Stimulated activated CD4-positive, alpha-beta T cell treated with anti-CD3 and anti-CD28 coated beads, Interleukin-4, amount 100 ng/mL, for 1 hour (primary cell): Measurements from ENCODE around the gene MYOZ3.

Source experiments
- DNase-seq: peaks from one replicate; pipeline ENCODE4 v3.0.0-alpha.2; 2020

Gene MYOZ3

GRCh38 chr5:150659360-150660107 lies 1.5 kb upstream of the MYOZ3 start:
- no peak for DNase-seq

- DNase-seq: no peak
Measured at GRCh38 chr5:150660108-150660831, 781 bp upstream of the MYOZ3 start.

- no peak for DNase-seq
Measured at GRCh38 chr5:150661821-150662596, 958 bp downstream of the MYOZ3 start.

- no peak for DNase-seq
Measured at GRCh38 chr5:150662731-150663516, 1.9 kb downstream of the MYOZ3 start.

- DNase-seq: no peak
Measured at GRCh38 chr5:150663936-150664335, 2.9 kb downstream of the MYOZ3 start.

GRCh38 chr5:150665044-150665443 lies 4.0 kb downstream of the MYOZ3 start:
- no peak for DNase-seq

GRCh38 chr5:150670275-150670947 lies 9.4 kb downstream of the MYOZ3 start:
- DNase-seq: no peak

- DNase-seq: no peak
Measured at GRCh38 chr5:150670948-150671310, 9.9 kb downstream of the MYOZ3 start.

- peak; percentile 21 for DNase-seq
Measured at GRCh38 chr5:150671509-150672236, 10.6 kb downstream of the MYOZ3 start.

- DNase-seq: peak; percentile 28
Measured at GRCh38 chr5:150672237-150672883, 11.3 kb downstream of the MYOZ3 start.

- DNase-seq: no peak
Measured at GRCh38 chr5:150672884-150673275, 11.8 kb downstream of the MYOZ3 start.

GRCh38 chr5:150674341-150674821 lies 13.3 kb downstream of the MYOZ3 start:
- no peak for DNase-seq

- DNase-seq: no peak
Measured at GRCh38 chr5:150675069-150675468, 14.0 kb downstream of the MYOZ3 start.

- DNase-seq: no peak
Measured at GRCh38 chr5:150676578-150676977, 15.5 kb downstream of the MYOZ3 start.

- no peak for DNase-seq
Measured at GRCh38 chr5:150689120-150689519, 28.1 kb downstream of the MYOZ3 start.

- no peak for DNase-seq
Measured at GRCh38 chr5:150690760-150691159, 29.7 kb downstream of the MYOZ3 start.

GRCh38 chr5:150692276-150692675 lies 31.2 kb downstream of the MYOZ3 start:
- no peak for DNase-seq

GRCh38 chr5:150694612-150695011 lies 33.6 kb downstream of the MYOZ3 start:
- DNase-seq: no peak

- DNase-seq: no peak
Measured at GRCh38 chr5:150700246-150700593, 39.2 kb downstream of the MYOZ3 start.

GRCh38 chr5:150700594-150701377 lies 39.7 kb downstream of the MYOZ3 start, which contains the start of gene RBM22:
Gene RBM22, minus strand, starts transcription at chr5:150701062. Its CDS starts 77 bp downstream, at chr5:150700985.
- peak; percentile 92 for DNase-seq
